ENCODE results near the gene SPRED3. TPM values are rescaled to one million over a fixed set of nuclear protein-coding genes. Genes with fewer than 3 reads are reported as not detected.

Gene SPRED3
- total RNA-seq, 4 donors from 2014 or later: 0.14 to 3.0 (median 0.48) TPM; not detected in 1

- H3K4me1 ChIP-seq: peaks cover 4 to 10% (median 7%) of the 10 kb centered on the region in 4 donors
- no peaks in the 10 kb centered on the region for H3K9me3 ChIP-seq
- H3K27me3 ChIP-seq: peaks cover 12% of the 10 kb centered on the region
- intact Hi-C loops (cut with DNase I; ENCODE audit: low total_unique reads): no loop called here
- H3K36me3 ChIP-seq: no peaks in the 10 kb centered on the region
- in situ Hi-C loops (cut with MboI; ENCODE audit: low pct_ligation_motif_present in 1 of 4, low pct_unique_long_range_greater_than_20kb in 1 of 4, low sequenced_read_pairs in 3 of 4): loop anchor here (10.0 to 25.0 kb wide), 4 partner anchors 111 to 549 kb away; partner anchors contain the start of genes MRPS12 (in 2 of the 4), SARS2 (in 2 of the 4), EIF3K (in 1 of the 4) and MAP4K1 (in 1 of the 4)
- no peak overlapping the region for H3K4me3 ChIP-seq
- no peak for DNase-seq
- no peak for TF ChIP-seq EP300 (IDR thresholded peaks at IDR 0.05; ENCODE audit: low read depth)
- no peak for TF ChIP-seq POLR2A (IDR thresholded peaks at IDR 0.05)
- TF ChIP-seq, protein P1, sequence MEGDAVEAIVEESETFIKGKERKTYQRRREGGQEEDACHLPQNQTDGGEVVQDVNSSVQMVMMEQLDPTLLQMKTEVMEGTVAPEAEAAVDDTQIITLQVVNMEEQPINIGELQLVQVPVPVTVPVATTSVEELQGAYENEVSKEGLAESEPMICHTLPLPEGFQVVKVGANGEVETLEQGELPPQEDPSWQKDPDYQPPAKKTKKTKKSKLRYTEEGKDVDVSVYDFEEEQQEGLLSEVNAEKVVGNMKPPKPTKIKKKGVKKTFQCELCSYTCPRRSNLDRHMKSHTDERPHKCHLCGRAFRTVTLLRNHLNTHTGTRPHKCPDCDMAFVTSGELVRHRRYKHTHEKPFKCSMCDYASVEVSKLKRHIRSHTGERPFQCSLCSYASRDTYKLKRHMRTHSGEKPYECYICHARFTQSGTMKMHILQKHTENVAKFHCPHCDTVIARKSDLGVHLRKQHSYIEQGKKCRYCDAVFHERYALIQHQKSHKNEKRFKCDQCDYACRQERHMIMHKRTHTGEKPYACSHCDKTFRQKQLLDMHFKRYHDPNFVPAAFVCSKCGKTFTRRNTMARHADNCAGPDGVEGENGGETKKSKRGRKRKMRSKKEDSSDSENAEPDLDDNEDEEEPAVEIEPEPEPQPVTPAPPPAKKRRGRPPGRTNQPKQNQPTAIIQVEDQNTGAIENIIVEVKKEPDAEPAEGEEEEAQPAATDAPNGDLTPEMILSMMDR (IDR thresholded peaks at IDR 0.05): no peak
- no peak for TF ChIP-seq POLR2AphosphoS5 (IDR thresholded peaks at IDR 0.05)
- WGBS, 2 donors (ENCODE audit: low coverage in 1 of 2): 89% methylated on average over 6 of the region's 6 CpGs; no CpG with 5 or more reads in 1 of the 2 donors
- H3K27ac ChIP-seq: no peak overlapping the region
These were observed 24.9 kb downstream of the SPRED3 start for GRCh38 chr19:38413416-38413815.

- Histone ChIP-seq H3K4me1 (peaks cover 4 to 10% (median 8%) of the 10 kb centered on the region in 4 donors), H3K36me3 (no peaks in the 10 kb centered on the region), H3K9me3 (no peaks in the 10 kb centered on the region), H3K4me3 (no peak overlapping the region), H3K27me3 (peaks cover 20% of the 10 kb centered on the region), H3K27ac (no peak overlapping the region)
- intact Hi-C loops (cut with DNase I; ENCODE audit: low total_unique reads): no loop called here
- DNase-seq: no peak
- 81 to 88% methylated on average over 3 to 8 of the region's 8 CpGs for WGBS, 2 donors (ENCODE audit: low coverage in 1 of 2)
- in situ Hi-C loops (cut with MboI; ENCODE audit: low pct_ligation_motif_present in 1 of 4, low pct_unique_long_range_greater_than_20kb in 1 of 4, low sequenced_read_pairs in 3 of 4): loop anchor here (10.0 to 25.0 kb wide), 4 partner anchors 108 to 545 kb away; partner anchors contain the start of genes MRPS12 (in 2 of the 4), SARS2 (in 2 of the 4), EIF3K (in 1 of the 4) and MAP4K1 (in 1 of the 4)
- TF ChIP-seq EP300 (IDR thresholded peaks at IDR 0.05; ENCODE audit: low read depth) (no peak), POLR2A (IDR thresholded peaks at IDR 0.05) (no peak), POLR2AphosphoS5 (IDR thresholded peaks at IDR 0.05) (no peak)
- TF ChIP-seq, protein P1 (IDR thresholded peaks at IDR 0.05): no peak
These were observed 28.6 kb downstream of the SPRED3 start for GRCh38 chr19:38417146-38417543.

- Histone ChIP-seq H3K27ac (no peak overlapping the region), H3K9me3 (no peaks in the 10 kb centered on the region), H3K4me3 (peak overlapping the region in 3 of 4 donors; percentile 10 to 40 (median 20)), H3K4me1 (peaks cover 4 to 10% (median 8%) of the 10 kb centered on the region in 4 donors), H3K27me3 (peaks cover 21% of the 10 kb centered on the region), H3K36me3 (no peaks in the 10 kb centered on the region)
- peak; percentile 75 for DNase-seq
- 8 to 30% methylated on average over 2 to 47 of the region's 49 CpGs for WGBS, 2 donors (ENCODE audit: low coverage in 1 of 2)
- intact Hi-C loops (cut with DNase I; ENCODE audit: low total_unique reads) (no loop called here), in situ Hi-C loops (cut with MboI; ENCODE audit: low pct_ligation_motif_present in 1 of 4, low pct_unique_long_range_greater_than_20kb in 1 of 4, low sequenced_read_pairs in 3 of 4) (loop anchor here (10.0 to 25.0 kb wide), 4 partner anchors 107 to 544 kb away; partner anchors contain the start of genes MRPS12 (in 2 of the 4), SARS2 (in 2 of the 4), EIF3K (in 1 of the 4) and MAP4K1 (in 1 of the 4))
- no peak for TF ChIP-seq POLR2AphosphoS5 (IDR thresholded peaks at IDR 0.05)
- TF ChIP-seq, protein P1 (IDR thresholded peaks at IDR 0.05): peak in 1 of 5 experiments; percentile 7
These were observed 29.3 kb downstream of the SPRED3 start for GRCh38 chr19:38417544-38418506.

- in situ Hi-C loops (cut with MboI; ENCODE audit: low pct_ligation_motif_present in 1 of 4, low pct_unique_long_range_greater_than_20kb in 1 of 4, low sequenced_read_pairs in 3 of 4) (loop anchor here in 3 of 4 donors (25.0 kb wide), 3 partner anchors 191 to 541 kb away; partner anchors contain the start of genes MRPS12 (in 2 of the 3), SARS2 (in 2 of the 3), EIF3K (in 1 of the 3) and MAP4K1 (in 1 of the 3)), intact Hi-C loops (cut with DNase I; ENCODE audit: low total_unique reads) (no loop called here)
- no peak overlapping the region for H3K4me3 ChIP-seq
- peaks cover 4 to 10% (median 8%) of the 10 kb centered on the region in 4 donors for H3K4me1 ChIP-seq
- no peaks in the 10 kb centered on the region for H3K9me3 ChIP-seq
- WGBS, 2 donors (ENCODE audit: low coverage in 1 of 2): 90% methylated on average over 9 of the region's 9 CpGs; no CpG with 5 or more reads in 1 of the 2 donors
- no peaks in the 10 kb centered on the region for H3K36me3 ChIP-seq
- peaks cover 33% of the 10 kb centered on the region for H3K27me3 ChIP-seq
- TF ChIP-seq POLR2A (IDR thresholded peaks at IDR 0.05) (no peak), POLR2AphosphoS5 (IDR thresholded peaks at IDR 0.05) (no peak), EP300 (IDR thresholded peaks at IDR 0.05; ENCODE audit: low read depth) (no peak)
- TF ChIP-seq, protein P1 (IDR thresholded peaks at IDR 0.05): no peak
- no peak overlapping the region for H3K27ac ChIP-seq
- DNase-seq: no peak
These were observed 32.4 kb downstream of the SPRED3 start for GRCh38 chr19:38420935-38421334.

Measured in transverse colon (tissue), 4 donors.